Neuronal stem cell (in vitro differentiated cells): ENCODE data around the gene AHNAK.
A peak's percentile ranks its signal among the peaks of the same experiment; 100 is the strongest.

Source experiments
- DNase-seq: peaks from one replicate; pipeline ENCODE4 v3.0.0-alpha.2; 2013; ENCODE audit warnings: low spot score
- H2AFZ ChIP-seq: one replicate; pipeline ENCODE4 v1.6.1; 2013; ENCODE audit warnings: mild to moderate bottlenecking, low read length, inconsistent platforms
- H2AK5ac ChIP-seq: 2 replicates; pipeline ENCODE4 v1.6.1; 2013; ENCODE audit warnings: low read depth, mild to moderate bottlenecking, inconsistent platforms, low read length, moderate library complexity, mixed read lengths
- H2BK120ac ChIP-seq: 2 replicates; pipeline ENCODE4 v1.6.1; 2013; ENCODE audit warnings: low read depth, mild to moderate bottlenecking, inconsistent platforms, low read length, moderate library complexity, mixed read lengths
- H2BK12ac ChIP-seq: one replicate; pipeline ENCODE4 v1.6.1; 2013; ENCODE audit warnings: low read length, inconsistent platforms
- H2BK15ac ChIP-seq: 2 replicates; pipeline ENCODE4 v1.6.1; 2013; ENCODE audit warnings: mild to moderate bottlenecking, low read length, inconsistent platforms, mixed read lengths
- H2BK5ac ChIP-seq: one replicate; pipeline ENCODE4 v1.6.1; 2013; ENCODE audit warnings: inconsistent platforms, mild to moderate bottlenecking, low read length, moderate library complexity
- H3K14ac ChIP-seq: one replicate; pipeline ENCODE4 v1.6.1; 2013; ENCODE audit warnings: low read length, inconsistent platforms
- H3K18ac ChIP-seq: 2 replicates; pipeline ENCODE4 v1.6.1; 2013; ENCODE audit warnings: low read length, inconsistent platforms
- H3K23ac ChIP-seq: 2 replicates; pipeline ENCODE4 v1.6.1; 2013; ENCODE audit warnings: low read depth, mild to moderate bottlenecking, mixed read lengths, low read length, inconsistent platforms; ENCODE audit not compliant: poor library complexity
- H3K27ac ChIP-seq: replicated peaks from 3 replicates; pipeline ENCODE4 v1.5.1; 2013; ENCODE audit warnings: low read length, inconsistent platforms
- H3K27me3 ChIP-seq, 3 experiments: 2 replicates each; pipeline ENCODE4 v1.6.1; 2013; ENCODE audit warnings: low read length in 3 of 3, mild to moderate bottlenecking in 2 of 3, inconsistent platforms in 1 of 3, low read depth in 1 of 3, mixed read lengths in 1 of 3, moderate library complexity in 1 of 3; ENCODE audit not compliant: control insufficient read depth in 3 of 3, insufficient read depth in 3 of 3
- H3K36me3 ChIP-seq, 2 donors: replicated peaks in 1 of 2; 2 replicates each; pipeline ENCODE4 v1.6.1; 2013; ENCODE audit warnings: low read length in 2 of 2; ENCODE audit not compliant: control insufficient read depth in 2 of 2, insufficient read depth in 2 of 2
- H3K4ac ChIP-seq: 2 replicates; pipeline ENCODE4 v1.6.1; 2013; ENCODE audit warnings: inconsistent platforms, mild to moderate bottlenecking, low read length, moderate library complexity
- H3K4me1 ChIP-seq, 2 donors: 1 replicate in 1 of 2; 2 replicates in 1 of 2; pipeline ENCODE4 v1.6.1; 2013; ENCODE audit warnings: low read length in 2 of 2, low read depth in 1 of 2; ENCODE audit not compliant: control insufficient read depth in 2 of 2, insufficient read depth in 1 of 2
- H3K4me2 ChIP-seq: one replicate; pipeline ENCODE4 v1.6.1; 2013; ENCODE audit warnings: mild to moderate bottlenecking, low read length, inconsistent platforms; ENCODE audit not compliant: insufficient read depth, poor library complexity, severe bottlenecking
- H3K4me3 ChIP-seq, 2 donors: 2 replicates each; pipeline ENCODE4 v1.5.1; 2013; ENCODE audit warnings: low read length in 2 of 2, mild to moderate bottlenecking in 2 of 2, inconsistent platforms in 1 of 2, moderate library complexity in 1 of 2
- H3K79me1 ChIP-seq: one replicate; pipeline ENCODE4 v1.6.1; 2013; ENCODE audit warnings: low read depth, mild to moderate bottlenecking, inconsistent platforms, low read length, moderate library complexity
- H3K9ac ChIP-seq: one replicate; pipeline ENCODE4 v1.6.1; 2013; ENCODE audit warnings: mild to moderate bottlenecking, low read depth, low read length, inconsistent platforms; ENCODE audit not compliant: poor library complexity
- H3K9me3 ChIP-seq, 2 donors: replicated peaks in 1 of 2; 2 replicates each; pipeline versions ENCODE3 to v1.6.1; 2013; ENCODE audit warnings: low read length in 2 of 2, mild to moderate bottlenecking in 2 of 2, inconsistent platforms in 1 of 2, low read depth in 1 of 2, mixed read lengths in 1 of 2, moderate library complexity in 1 of 2; ENCODE audit not compliant: control insufficient read depth in 2 of 2, insufficient read depth in 1 of 2
- H4K8ac ChIP-seq: one replicate; pipeline ENCODE4 v1.6.1; 2013; ENCODE audit warnings: low read depth, mild to moderate bottlenecking, inconsistent platforms, low read length, moderate library complexity
- H4K91ac ChIP-seq: one replicate; pipeline ENCODE4 v1.6.1; 2013; ENCODE audit warnings: low read length, low read depth, mild to moderate bottlenecking, inconsistent platforms; ENCODE audit not compliant: poor library complexity
- WGBS, 2 donors: extraction: QIAGEN DNeasy Blood & Tissue Kit; methylation state at CpG; one replicate each; pipeline ENCODE4 v1.1.7; 2013; ENCODE audit warnings: missing lambda C conversion rate in 2 of 2, mixed read lengths in 1 of 2; ENCODE audit not compliant: insufficient read length in 2 of 2, insufficient replicate concordance in 1 of 2; ENCODE audit errors: extremely low coverage in 2 of 2; 5-methylcytosine and 5-hydroxymethylcytosine counted together

Gene AHNAK

GRCh38 chr11:62536301-62536957 is 10.2 kb downstream of the AHNAK start:
- H3K4me3 ChIP-seq, result peak overlapping the region in 1 of 2 donors; percentile 20
- H3K23ac ChIP-seq, result peak overlapping the region; percentile 34
- H3K4ac ChIP-seq, result no peak overlapping the region
- H3K14ac ChIP-seq, result no peak overlapping the region
- H3K18ac ChIP-seq, result peak overlapping the region; percentile 11
- H3K27me3 ChIP-seq, result peaks cover 0 to 5% (median 0%) of the 10 kb centered on the region in 3 experiments
- H2BK15ac ChIP-seq, result no peak overlapping the region
- H2AFZ ChIP-seq, result no peak overlapping the region
- H4K8ac ChIP-seq, result no peak overlapping the region
- H3K27ac ChIP-seq, result no peak overlapping the region
- no peak overlapping the region for H2BK120ac ChIP-seq
- H3K79me1 ChIP-seq, result peaks cover 4% of the 10 kb centered on the region
- peaks cover 13 to 14% of the 10 kb centered on the region in 2 donors for H3K4me1 ChIP-seq
- H3K9me3 ChIP-seq, result no peaks in the 10 kb centered on the region
- H3K9ac ChIP-seq, result peak overlapping the region; percentile 15
- no peak overlapping the region for H2BK12ac ChIP-seq
- peaks cover 0 to 11% of the 10 kb centered on the region in 2 donors for H3K36me3 ChIP-seq
- no peak for DNase-seq
- peak overlapping the region; percentile 67 for H2BK5ac ChIP-seq
- peak overlapping the region; percentile 24 for H2AK5ac ChIP-seq
- H4K91ac ChIP-seq, result no peak overlapping the region
- no peak overlapping the region for H3K4me2 ChIP-seq
- WGBS, 2 donors, result no CpG with 5 or more reads among the region's 21 CpGs

- H4K91ac ChIP-seq, result no peak overlapping the region
Observed at GRCh38 chr11:62535802-62536201, 10.8 kb downstream of the AHNAK start.

GRCh38 chr11:62534779-62535545 is 11.6 kb downstream of the AHNAK start:
- Histone ChIP-seq H3K23ac (no peak overlapping the region), H3K79me1 (peaks cover 4% of the 10 kb centered on the region), H3K27me3 (no peaks in the 10 kb centered on the region), H3K4ac (no peak overlapping the region), H3K36me3 (peaks cover 0 to 11% of the 10 kb centered on the region in 2 donors), H3K18ac (no peak overlapping the region), H3K4me1 (peaks cover 6 to 13% of the 10 kb centered on the region in 2 donors), H2BK12ac (no peak overlapping the region), H3K9me3 (peaks cover 0 to 3% of the 10 kb centered on the region in 2 donors), H3K4me2 (no peak overlapping the region), H3K4me3 (no peak overlapping the region), H2BK5ac (no peak overlapping the region), H2BK120ac (no peak overlapping the region), H4K91ac (no peak overlapping the region), H2BK15ac (no peak overlapping the region), H2AFZ (no peak overlapping the region), H3K9ac (no peak overlapping the region), H2AK5ac (no peak overlapping the region), H3K27ac (no peak overlapping the region), H4K8ac (no peak overlapping the region), H3K14ac (no peak overlapping the region)
- no CpG with 5 or more reads among the region's 19 CpGs for WGBS, 2 donors
- DNase-seq, result no peak

More at GRCh38 chr11:62535802-62536201, 10.8 kb downstream of the AHNAK start:
- no peak overlapping the region for H3K4ac ChIP-seq
- H2AFZ ChIP-seq, result no peak overlapping the region
- H2AK5ac ChIP-seq, result peak overlapping the region; percentile 24
- peak overlapping the region; percentile 67 for H2BK5ac ChIP-seq
- no peak overlapping the region for H3K4me2 ChIP-seq
- peak overlapping the region; percentile 15 for H3K9ac ChIP-seq
- WGBS, 2 donors, result no CpG with 5 or more reads among the region's 12 CpGs
- peak overlapping the region; percentile 34 for H3K23ac ChIP-seq
- H2BK12ac ChIP-seq, result no peak overlapping the region
- no peak overlapping the region for H3K14ac ChIP-seq
- H3K4me3 ChIP-seq, result no peak overlapping the region
- H3K18ac ChIP-seq, result no peak overlapping the region
- no peak overlapping the region for H2BK120ac ChIP-seq
- H3K27ac ChIP-seq, result no peak overlapping the region
- H3K79me1 ChIP-seq, result peaks cover 4% of the 10 kb centered on the region
- no peak overlapping the region for H2BK15ac ChIP-seq
- H4K8ac ChIP-seq, result no peak overlapping the region
- H3K27me3 ChIP-seq, result no peaks in the 10 kb centered on the region
- peaks cover 0 to 1% of the 10 kb centered on the region in 2 donors for H3K9me3 ChIP-seq
- H3K4me1 ChIP-seq, result peaks cover 9 to 13% of the 10 kb centered on the region in 2 donors
- DNase-seq, result no peak
- peaks cover 0 to 11% of the 10 kb centered on the region in 2 donors for H3K36me3 ChIP-seq

GRCh38 chr11:62532096-62532495 is 14.5 kb downstream of the AHNAK start:
- Histone ChIP-seq H2BK120ac (no peak overlapping the region), H2AFZ (no peak overlapping the region), H2BK15ac (no peak overlapping the region), H3K9ac (no peak overlapping the region), H3K79me1 (peaks cover 4% of the 10 kb centered on the region), H2BK12ac (no peak overlapping the region), H4K91ac (no peak overlapping the region), H3K23ac (no peak overlapping the region), H3K27ac (no peak overlapping the region), H2AK5ac (no peak overlapping the region), H3K4ac (no peak overlapping the region), H3K4me1 (peaks cover 0 to 5% of the 10 kb centered on the region in 2 donors), H4K8ac (no peak overlapping the region), H3K4me2 (no peak overlapping the region), H3K4me3 (no peak overlapping the region), H3K18ac (no peak overlapping the region), H3K36me3 (peaks cover 0 to 11% of the 10 kb centered on the region in 2 donors), H2BK5ac (no peak overlapping the region), H3K14ac (no peak overlapping the region), H3K27me3 (no peaks in the 10 kb centered on the region), H3K9me3 (peaks cover 0 to 3% of the 10 kb centered on the region in 2 donors)
- WGBS, 2 donors, result no CpG with 5 or more reads among the region's 2 CpGs
- DNase-seq, result no peak
